ENCODE data around the gene FN1. TPM values are rescaled to one million over a fixed set of nuclear protein-coding genes. Genes with fewer than 3 reads are reported as not detected.

Gene FN1
- total and polyA plus RNA-seq, 2 of the 8 experiments (the other 6 are each of a cell fraction or from before 2014, with no cell fraction given) = 42.9 to 109 TPM

DNA sequence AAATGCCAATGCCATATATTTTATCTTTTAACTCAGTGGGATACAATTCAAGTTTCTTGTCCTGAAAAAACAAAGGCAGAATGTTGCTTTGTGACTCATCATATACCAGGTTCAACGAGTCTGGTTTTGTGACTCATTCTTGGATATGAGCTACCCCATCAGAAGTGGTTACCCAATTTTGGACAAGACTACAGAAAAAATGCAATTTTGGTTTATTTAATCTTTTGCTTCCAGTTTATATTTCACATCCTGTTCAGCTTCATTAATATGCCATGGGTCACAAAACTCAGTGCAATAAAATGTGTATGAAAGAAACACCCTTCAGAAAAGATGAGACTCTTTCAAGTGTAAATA lies 25.0 kb downstream of the FN1 start:
- no peaks in the 10 kb centered on the region for H3K4me1 ChIP-seq (replicated peaks in 1 of 4; ENCODE audit: control insufficient read depth in 3 of 4, insufficient read depth in 4 of 4, low read length in 3 of 4)
- H3K9me3 ChIP-seq (ENCODE audit: insufficient read depth in 2 of 2, low read depth in 1 of 2, low read length in 1 of 2) = no peaks in the 10 kb centered on the region
- no peak overlapping the region for H4K91ac ChIP-seq (replicated peaks; ENCODE audit: insufficient read length, low read length)
- H3K27me3 ChIP-seq (replicated peaks in 1 of 4; ENCODE audit: control insufficient read depth in 3 of 4, extremely low read depth in 1 of 4, insufficient read depth in 3 of 4, low read length in 3 of 4) = no peaks in the 10 kb centered on the region
- H2BK5ac ChIP-seq (ENCODE audit: low read depth, low read length) = no peak overlapping the region
- H3K9ac ChIP-seq (replicated peaks in 1 of 4; ENCODE audit: extremely low read depth in 1 of 4, low read depth in 3 of 4, low read length in 3 of 4) = no peak overlapping the region
- H3K79me2 ChIP-seq (ENCODE audit: control insufficient read depth in 1 of 2, insufficient read depth in 2 of 2, low read length in 2 of 2) = no peaks in the 10 kb centered on the region
- no peak overlapping the region for H4K8ac ChIP-seq (ENCODE audit: extremely low read depth, insufficient read depth, low read length)
- H3K36me3 ChIP-seq (ENCODE audit: control insufficient read depth in 2 of 4, insufficient read depth in 4 of 4, low read length in 3 of 4) = peaks cover 0 to 19% (median under 1%) of the 10 kb centered on the region in 4 experiments; a peak in 4 of 8 replicates
- no peaks in the 10 kb centered on the region for H4K20me1 ChIP-seq (replicated peaks in 1 of 2; ENCODE audit: control insufficient read depth in 1 of 2, insufficient read depth in 2 of 2, low read length in 2 of 2)
- no peak overlapping the region for H3K27ac ChIP-seq (ENCODE audit: low read depth, low read length)
- TF ChIP-seq, protein P1, sequence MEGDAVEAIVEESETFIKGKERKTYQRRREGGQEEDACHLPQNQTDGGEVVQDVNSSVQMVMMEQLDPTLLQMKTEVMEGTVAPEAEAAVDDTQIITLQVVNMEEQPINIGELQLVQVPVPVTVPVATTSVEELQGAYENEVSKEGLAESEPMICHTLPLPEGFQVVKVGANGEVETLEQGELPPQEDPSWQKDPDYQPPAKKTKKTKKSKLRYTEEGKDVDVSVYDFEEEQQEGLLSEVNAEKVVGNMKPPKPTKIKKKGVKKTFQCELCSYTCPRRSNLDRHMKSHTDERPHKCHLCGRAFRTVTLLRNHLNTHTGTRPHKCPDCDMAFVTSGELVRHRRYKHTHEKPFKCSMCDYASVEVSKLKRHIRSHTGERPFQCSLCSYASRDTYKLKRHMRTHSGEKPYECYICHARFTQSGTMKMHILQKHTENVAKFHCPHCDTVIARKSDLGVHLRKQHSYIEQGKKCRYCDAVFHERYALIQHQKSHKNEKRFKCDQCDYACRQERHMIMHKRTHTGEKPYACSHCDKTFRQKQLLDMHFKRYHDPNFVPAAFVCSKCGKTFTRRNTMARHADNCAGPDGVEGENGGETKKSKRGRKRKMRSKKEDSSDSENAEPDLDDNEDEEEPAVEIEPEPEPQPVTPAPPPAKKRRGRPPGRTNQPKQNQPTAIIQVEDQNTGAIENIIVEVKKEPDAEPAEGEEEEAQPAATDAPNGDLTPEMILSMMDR (IDR thresholded peaks at IDR 0.05; ENCODE audit: control extremely low read depth in 1 of 3, insufficient read depth in 1 of 3, low read depth in 1 of 3, low read length in 3 of 3) = no peak
- no peak for TF ChIP-seq ASH2L (IDR thresholded peaks at IDR 0.05; ENCODE audit: low read length)
- H2AK5ac ChIP-seq (ENCODE audit: low read depth, low read length) = no peak overlapping the region
- no peak overlapping the region for H3K4me3 ChIP-seq (ENCODE audit: extremely low read depth in 1 of 4, insufficient read depth in 2 of 4, low read depth in 3 of 4, low read length in 4 of 4)
- no peak overlapping the region for H2AFZ ChIP-seq (ENCODE audit: low read length)
- no peak overlapping the region for H3K14ac ChIP-seq (ENCODE audit: insufficient read length)
- POLR2A ChIA-PET (ENCODE audit: partially characterized antibody) = interaction anchor here (0.7 kb wide), 1 partner anchor 14 kb away, joined by 5 read pairs; no protein-coding TSS in a partner anchor
- 94% methylated on average over 1 of the region's 1 CpG; no CpG with 5 or more reads in 1 of the 2 experiments for WGBS, 2 experiments (ENCODE audit: extremely low coverage in 1 of 2, insufficient coverage in 1 of 2, insufficient read length in 1 of 2, insufficient replicate concordance in 2 of 2, low coverage in 1 of 2, low lambda C conversion rate in 2 of 2, missing lambda C conversion rate in 1 of 2)
- H2BK15ac ChIP-seq (ENCODE audit: low read length) = no peak overlapping the region
- no peak overlapping the region for H3K56ac ChIP-seq (replicated peaks; ENCODE audit: insufficient read length, low read depth, low read length)
- H3K23ac ChIP-seq (ENCODE audit: insufficient read length) = no peak overlapping the region
- H4K5ac ChIP-seq (ENCODE audit: insufficient read length, low read depth, low read length) = no peak overlapping the region
- DNase-seq (ENCODE audit: low read depth in 1 of 2, low spot score in 2 of 2) = no peak
- H3K4me2 ChIP-seq (ENCODE audit: insufficient read depth in 1 of 2, low read depth in 2 of 2, low read length in 2 of 2) = no peak overlapping the region
- H2BK12ac ChIP-seq (ENCODE audit: low read depth, low read length) = no peak overlapping the region
- no peak overlapping the region for H3K4ac ChIP-seq (replicated peaks; ENCODE audit: insufficient read length, low read depth, low read length)
- no peak overlapping the region for H3K18ac ChIP-seq (ENCODE audit: extremely low read depth, low read length)
- H3K23me2 ChIP-seq (ENCODE audit: low read depth, low read length) = no peaks in the 10 kb centered on the region
- H3K79me1 ChIP-seq (ENCODE audit: low read depth, low read length) = no peaks in the 10 kb centered on the region
- no peak overlapping the region for H2BK20ac ChIP-seq (ENCODE audit: low read length)
- CTCF ChIA-PET (ENCODE audit: partially characterized antibody) = interaction anchor here (0.6 to 1.1 kb wide), 3 partner anchors 71 to 510 kb away, joined by 3 to 4 read pairs (median 4); no protein-coding TSS in a partner anchor
- H2BK120ac ChIP-seq (replicated peaks; ENCODE audit: low read depth, low read length) = no peak overlapping the region
- FAIRE-seq = no peak
